Measurements from ENCODE around the gene PSPC1.

DNA sequence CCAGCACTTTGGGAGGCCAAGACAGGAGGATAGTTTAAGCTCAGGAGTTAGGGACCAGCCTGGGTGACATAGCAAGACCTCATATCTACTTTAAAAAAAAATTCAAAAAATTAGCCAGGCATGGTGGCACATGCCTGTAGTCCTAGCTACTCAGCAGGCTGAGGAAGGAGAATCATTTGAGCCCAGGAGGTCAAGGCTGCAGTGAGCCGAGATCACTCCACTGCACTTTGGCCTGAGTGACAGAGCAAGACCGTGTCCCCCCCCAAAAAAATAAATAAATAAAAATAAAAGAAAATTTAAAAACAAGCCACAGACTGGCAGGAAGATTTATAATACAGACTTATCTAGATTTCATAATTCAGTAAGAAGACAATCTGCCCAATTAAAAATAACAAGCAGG lies 14.8 kb downstream of the PSPC1 start:
- TF ChIP-seq, protein P1, sequence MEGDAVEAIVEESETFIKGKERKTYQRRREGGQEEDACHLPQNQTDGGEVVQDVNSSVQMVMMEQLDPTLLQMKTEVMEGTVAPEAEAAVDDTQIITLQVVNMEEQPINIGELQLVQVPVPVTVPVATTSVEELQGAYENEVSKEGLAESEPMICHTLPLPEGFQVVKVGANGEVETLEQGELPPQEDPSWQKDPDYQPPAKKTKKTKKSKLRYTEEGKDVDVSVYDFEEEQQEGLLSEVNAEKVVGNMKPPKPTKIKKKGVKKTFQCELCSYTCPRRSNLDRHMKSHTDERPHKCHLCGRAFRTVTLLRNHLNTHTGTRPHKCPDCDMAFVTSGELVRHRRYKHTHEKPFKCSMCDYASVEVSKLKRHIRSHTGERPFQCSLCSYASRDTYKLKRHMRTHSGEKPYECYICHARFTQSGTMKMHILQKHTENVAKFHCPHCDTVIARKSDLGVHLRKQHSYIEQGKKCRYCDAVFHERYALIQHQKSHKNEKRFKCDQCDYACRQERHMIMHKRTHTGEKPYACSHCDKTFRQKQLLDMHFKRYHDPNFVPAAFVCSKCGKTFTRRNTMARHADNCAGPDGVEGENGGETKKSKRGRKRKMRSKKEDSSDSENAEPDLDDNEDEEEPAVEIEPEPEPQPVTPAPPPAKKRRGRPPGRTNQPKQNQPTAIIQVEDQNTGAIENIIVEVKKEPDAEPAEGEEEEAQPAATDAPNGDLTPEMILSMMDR (IDR thresholded peaks at IDR 0.05; ENCODE audit: insufficient read depth, low read depth, low read length) = no peak
- no peak for TF ChIP-seq EZH2 (IDR thresholded peaks at IDR 0.05; ENCODE audit: insufficient read depth, low read length)
